GM18867 (cell line): ENCODE results near the gene TEX36.
"Not testable (repeated sequence)": the region's sequence is repeated elsewhere in the genome, so short reads cannot be mapped to it uniquely, and the experiment has no call there.

Source experiments
- ATAC-seq: cut with Tn5 transposase; IDR thresholded peaks from one replicate; pipeline ENCODE4 v1.9.1; 2021; ENCODE audit warnings: mild to moderate bottlenecking, moderate library complexity; ENCODE audit not compliant: unreplicated experiment

TEX36 gene

DNA sequence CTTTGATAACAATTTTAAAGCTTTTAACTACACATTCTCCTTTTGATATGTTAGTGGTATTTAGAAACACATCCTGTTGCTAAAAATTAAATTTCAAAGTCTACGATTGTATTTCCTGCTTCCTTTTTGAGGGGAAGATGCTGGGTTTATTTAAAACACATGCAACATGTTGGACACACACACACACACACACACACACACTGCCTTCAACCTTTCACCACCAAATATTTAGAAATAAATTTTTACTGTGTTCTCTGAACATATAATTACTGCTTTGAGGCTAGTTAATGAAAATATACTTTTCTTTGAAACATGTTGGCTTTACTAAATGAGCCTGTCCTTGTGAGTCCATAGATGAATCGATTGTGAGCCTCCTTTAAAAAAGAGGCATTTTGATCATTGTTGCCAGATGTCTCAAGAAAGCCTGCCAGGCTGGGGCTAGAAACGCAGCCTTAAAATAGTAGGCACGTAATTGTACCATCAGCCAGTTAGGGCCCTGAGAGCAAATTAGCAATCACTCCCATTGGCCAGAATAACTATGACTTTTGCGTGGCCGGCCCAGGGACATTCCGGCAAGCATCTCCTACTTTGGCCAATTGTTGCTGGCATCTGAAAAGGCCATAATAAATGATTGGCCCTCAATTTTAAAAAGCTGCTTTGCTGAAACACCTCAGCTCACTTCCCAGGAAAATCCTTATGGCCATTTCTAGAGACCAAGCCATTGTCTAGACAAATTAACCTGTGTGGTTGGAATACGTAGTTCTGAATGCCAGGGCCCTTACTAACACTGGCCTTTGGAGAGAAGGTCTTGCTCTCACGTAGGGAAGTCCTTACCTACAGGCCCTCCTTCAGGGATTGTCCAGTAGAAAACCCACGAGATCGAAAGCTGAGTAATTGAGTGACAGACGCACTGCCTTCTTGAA is 9.9 kb upstream of the TEX36 start:
- no peak for ATAC-seq

- ATAC-seq, result no peak
Observed at GRCh38 chr10:125692196-125692595, 9.2 kb upstream of the TEX36 start.

DNA sequence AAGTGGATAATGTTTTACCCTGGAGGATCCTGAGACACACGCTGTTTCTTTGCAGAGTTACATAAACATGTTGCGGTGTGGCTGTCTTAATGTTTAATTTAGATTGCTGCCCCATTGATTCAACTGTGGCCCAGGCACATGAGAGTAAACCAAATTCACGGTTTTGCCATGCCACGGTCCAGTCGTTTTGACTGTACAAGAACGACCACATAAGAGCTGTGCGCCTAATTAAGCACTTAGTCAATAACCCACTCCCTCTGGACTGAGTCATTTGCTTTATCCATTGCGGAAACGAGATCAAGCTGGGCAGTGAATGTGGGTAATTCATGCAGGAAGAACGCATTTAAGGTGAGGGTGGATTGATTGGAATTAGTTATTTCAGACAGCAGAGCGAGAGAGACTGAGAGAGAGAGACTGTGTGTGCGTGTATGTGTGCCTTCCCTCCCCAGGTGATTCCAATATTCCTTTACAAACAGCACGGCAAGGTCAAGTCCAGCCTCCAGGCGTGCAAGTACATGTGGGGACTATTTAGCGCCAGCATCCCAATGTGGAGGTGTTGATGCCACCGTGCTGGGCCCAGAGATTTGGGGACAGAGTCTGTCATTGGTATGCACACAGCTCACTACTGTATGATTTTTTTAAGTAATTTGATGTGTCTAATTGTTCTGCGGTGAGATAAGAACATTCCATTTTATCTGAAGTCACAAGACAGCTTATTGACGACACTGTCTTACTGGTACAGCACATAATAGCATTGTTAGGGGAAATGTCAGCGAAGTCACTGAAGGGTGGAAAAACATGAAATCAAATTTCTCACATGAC is 8.4 kb upstream of the TEX36 start:
- ATAC-seq, result no peak

DNA sequence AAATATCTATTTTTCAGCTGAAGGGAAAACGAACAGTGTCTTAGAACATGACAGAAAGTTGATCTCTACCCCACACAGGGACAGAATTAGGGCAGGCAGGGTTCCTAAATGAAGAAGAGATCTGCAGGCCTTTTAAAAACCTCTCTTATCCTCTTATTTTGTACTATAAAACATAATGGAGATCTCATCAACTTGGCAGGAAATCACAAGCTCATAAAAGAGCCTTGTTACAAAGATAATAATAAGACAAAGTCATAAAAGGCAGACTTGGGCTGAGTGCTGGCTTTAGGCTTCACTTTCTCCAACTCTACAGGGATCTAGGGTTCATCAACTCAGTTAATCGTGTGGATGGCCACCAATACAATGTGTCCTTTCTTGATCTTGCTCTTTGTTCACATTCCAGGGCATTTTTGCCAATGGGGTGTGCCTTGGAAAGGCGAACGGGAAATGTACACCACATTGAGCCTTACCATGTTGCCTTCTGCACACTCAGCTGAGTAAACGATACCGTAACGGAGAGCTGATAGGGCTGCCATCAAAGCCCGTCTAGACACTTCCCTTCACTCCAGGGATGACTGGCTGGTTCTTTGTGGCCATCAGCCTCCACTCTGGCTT is 7.1 kb upstream of the TEX36 start:
- no peak for ATAC-seq

GRCh38 chr10:125687507-125688185 is 4.7 kb upstream of the TEX36 start:
- no peak for ATAC-seq

GRCh38 chr10:125684581-125684980 is 1.6 kb upstream of the TEX36 start:
- ATAC-seq, result no peak

GRCh38 chr10:125683821-125684220 is 858 bp upstream of the TEX36 start:
- no peak for ATAC-seq

DNA sequence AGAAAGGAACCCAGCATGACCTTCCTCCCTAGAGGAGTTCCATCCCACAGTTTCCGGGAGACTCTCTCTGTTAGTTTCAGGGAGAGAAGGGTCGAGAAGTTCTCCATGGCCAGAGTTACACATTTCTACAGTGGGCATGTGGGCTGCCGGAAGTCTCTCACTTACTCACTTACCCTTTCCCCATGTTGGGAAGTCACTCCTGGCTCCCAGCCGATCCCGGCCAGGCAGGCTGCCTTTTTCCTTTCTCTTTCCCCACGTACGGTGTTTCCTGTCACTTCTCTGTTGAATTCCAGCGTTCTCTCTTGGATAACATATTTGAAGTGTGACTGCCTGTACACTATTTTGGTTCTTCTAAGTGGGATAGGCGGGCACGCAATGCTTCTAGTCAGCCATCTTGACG is 3.5 kb downstream of the TEX36 start:
- ATAC-seq, result no peak

DNA sequence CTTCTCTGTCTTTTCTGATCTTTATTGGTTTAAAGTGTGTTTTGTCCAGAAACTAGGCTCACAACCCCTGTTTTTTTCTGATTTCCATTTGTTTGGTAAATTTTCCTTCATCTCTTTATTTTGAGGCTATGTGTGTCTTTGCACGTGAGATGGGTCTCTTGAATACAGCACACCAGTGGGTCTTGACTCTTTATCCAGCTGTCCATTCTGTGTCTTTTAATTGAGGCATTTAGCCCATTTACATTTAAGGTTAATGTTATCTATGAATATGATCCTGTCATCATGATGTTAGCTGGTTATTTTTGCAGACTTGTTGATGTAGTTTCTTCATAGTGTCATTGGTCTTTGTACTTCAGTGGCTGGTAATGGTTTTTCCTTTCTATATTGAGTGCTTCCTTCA is 10.1 kb downstream of the TEX36 start:
- ATAC-seq, result no peak

GRCh38 chr10:125662584-125662983 is 20.4 kb downstream of the TEX36 start:
- ATAC-seq, result no peak

DNA sequence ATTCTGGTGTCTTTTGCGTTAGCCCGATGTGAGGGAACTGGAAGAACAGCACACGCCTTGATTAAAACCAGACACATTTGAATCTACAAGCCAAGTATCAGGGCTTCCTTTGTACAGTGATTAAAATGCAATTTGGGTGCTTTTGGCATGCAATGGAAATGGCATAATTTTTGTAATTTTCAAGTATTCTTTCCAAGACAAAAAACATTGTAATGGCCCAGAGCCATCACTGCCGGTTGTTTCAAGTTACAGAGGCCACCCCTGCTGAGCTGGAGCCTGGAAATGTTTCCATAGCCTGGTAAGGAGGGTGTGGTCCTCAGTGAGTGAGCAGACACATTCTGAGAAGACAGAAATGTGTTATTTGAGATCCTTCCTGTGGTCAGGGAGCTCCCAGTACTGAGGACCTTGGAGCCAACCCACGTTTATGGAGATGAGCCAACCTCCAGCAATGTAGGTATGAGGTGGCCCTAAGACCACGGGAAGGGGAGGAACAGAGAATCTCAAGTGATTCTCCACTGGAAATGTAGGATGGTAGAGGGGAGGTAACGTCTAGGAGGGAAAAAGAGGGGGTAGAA is 20.9 kb downstream of the TEX36 start:
- ATAC-seq, result no peak

DNA sequence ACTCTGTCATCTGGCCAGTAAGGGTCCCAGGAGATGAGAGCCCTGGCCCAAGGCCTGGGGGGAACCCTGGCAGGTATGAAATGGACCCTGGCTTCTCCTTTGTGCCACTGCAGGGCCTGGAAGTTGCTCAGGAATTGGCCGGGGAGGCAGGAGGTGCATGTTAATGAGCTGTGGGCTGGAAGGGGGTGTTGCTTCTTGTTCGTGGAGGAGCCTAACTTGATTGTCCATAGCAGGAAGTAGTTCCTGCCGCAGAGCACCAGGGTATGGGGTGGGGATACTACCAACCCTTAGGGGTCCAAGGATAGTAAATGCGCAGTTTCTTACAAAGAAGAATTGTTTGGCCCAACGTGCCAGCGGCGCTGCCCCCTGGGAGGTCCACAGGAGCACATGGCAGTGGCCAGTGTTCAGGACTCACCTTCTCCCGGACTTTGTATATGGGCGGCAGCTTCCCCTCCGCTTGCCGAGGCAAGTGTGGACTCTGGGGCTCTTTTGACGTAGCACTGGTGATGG is 21.5 kb downstream of the TEX36 start:
- ATAC-seq, result no peak

DNA sequence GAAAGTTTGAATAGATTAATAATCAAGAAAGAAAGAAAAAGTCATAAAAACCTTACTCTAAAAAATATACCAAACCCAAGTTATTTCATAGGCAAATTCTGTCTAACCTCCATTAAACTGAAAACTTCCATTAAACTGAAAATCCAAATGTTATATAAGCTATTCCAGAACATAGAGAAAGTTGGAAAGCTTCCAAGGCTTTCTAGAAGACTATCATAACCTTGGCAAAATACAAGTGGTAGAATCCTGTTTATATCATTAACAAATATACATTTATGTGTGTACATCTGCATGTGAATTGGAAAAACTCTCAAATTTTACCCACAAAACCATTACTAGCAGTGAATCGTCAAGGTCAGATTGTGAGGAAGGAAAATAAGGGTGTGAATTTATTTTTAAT is 23.9 kb downstream of the TEX36 start:
- no peak for ATAC-seq

- ATAC-seq, result no peak
Observed at GRCh38 chr10:125656523-125656922, 26.4 kb downstream of the TEX36 start.

- not testable (repeated sequence) for ATAC-seq
Observed at GRCh38 chr10:125653113-125653512, 29.9 kb downstream of the TEX36 start.

DNA sequence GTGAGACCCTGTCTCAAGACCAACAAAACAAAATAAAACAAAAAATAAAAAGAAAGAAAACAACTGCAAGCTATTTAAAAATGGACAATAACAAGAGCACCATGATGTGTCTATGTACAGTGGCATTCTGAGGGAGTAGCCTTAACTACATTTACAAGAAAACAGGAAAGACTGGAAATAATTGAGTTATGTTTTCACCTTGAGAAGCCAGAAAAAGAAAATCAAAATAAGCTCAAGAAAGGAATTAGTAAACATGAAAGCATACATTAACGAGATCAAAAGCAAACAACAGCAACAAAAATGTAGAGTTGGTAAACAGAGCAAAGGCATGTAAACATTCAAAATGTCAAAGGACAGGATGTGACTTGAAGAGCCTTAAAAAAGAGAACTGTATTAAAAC is 36.7 kb downstream of the TEX36 start:
- no peak for ATAC-seq

- ATAC-seq, result no peak
Observed at GRCh38 chr10:125641398-125641797, 41.6 kb downstream of the TEX36 start.

- no peak for ATAC-seq
Observed at GRCh38 chr10:125640653-125641052, 42.3 kb downstream of the TEX36 start.

DNA sequence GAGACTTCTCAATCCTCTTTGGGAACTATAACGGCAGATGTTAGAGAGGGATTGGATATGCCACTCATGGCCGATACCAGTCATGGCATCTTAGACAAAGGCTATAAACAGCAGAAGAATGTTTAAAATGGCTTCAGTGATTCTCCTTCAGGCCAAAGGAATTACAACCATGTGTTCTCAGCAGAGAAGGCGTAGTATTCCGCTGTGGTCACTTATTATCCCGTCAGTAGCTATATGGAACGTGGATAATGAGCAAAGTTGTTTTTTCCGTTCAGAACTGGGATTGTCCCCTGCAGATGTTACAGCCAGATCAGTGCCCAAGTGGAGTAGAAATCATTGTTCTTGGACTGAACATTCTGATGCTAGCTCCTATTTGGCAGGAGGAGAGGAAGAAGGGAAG is 43.1 kb downstream of the TEX36 start:
- no peak for ATAC-seq

- no peak for ATAC-seq
Observed at GRCh38 chr10:125638555-125638954, 44.4 kb downstream of the TEX36 start.
